Osteocyte (in vitro differentiated cells): ENCODE measurements around the gene PLD3. TPM values are rescaled to one million over a fixed set of nuclear protein-coding genes. Genes with fewer than 3 reads are reported as not detected.

Experiments
- DNase-seq: peaks from one replicate; pipeline ENCODE4 v3.0.0; 2021; ENCODE audit warnings: mixed read lengths; ENCODE audit not compliant: unreplicated experiment; ENCODE audit errors: extremely low spot score
- H3K27ac Mint-ChIP-seq: one replicate; pipeline ENCODE4 v1.8.0; 2021; ENCODE audit warnings: mild to moderate bottlenecking, mixed read lengths; ENCODE audit not compliant: unreplicated experiment
- H3K27me3 Mint-ChIP-seq: one replicate; pipeline ENCODE4 v1.8.0; 2021; ENCODE audit warnings: mixed read lengths; ENCODE audit not compliant: unreplicated experiment
- H3K36me3 Mint-ChIP-seq: one replicate; pipeline ENCODE4 v1.8.0; 2021; ENCODE audit warnings: mixed read lengths; ENCODE audit not compliant: unreplicated experiment
- H3K4me1 Mint-ChIP-seq: one replicate; pipeline ENCODE4 v1.8.0; 2021; ENCODE audit warnings: mixed read lengths; ENCODE audit not compliant: unreplicated experiment
- H3K4me3 Mint-ChIP-seq: one replicate; pipeline ENCODE4 v1.8.0; 2021; ENCODE audit warnings: mild to moderate bottlenecking, moderate library complexity, mixed read lengths; ENCODE audit not compliant: unreplicated experiment
- H3K9me3 Mint-ChIP-seq: one replicate; pipeline ENCODE4 v1.8.0; 2021; ENCODE audit warnings: mixed read lengths; ENCODE audit not compliant: unreplicated experiment
- total RNA-seq: library from RNA; stranded (reverse); gene quantifications from 2 replicates; pipeline ENCODE4 v1.2.1, GENCODE V29; 2021
- TF ChIP-seq, protein P1 (sequence below): fragments of 200-600 bp; sonication (generic); IDR thresholded peaks from 2 replicates; pipeline ENCODE4 v1.5.0; 2021; ENCODE audit warnings: antibody characterized with exemption, mild to moderate bottlenecking, moderate library complexity

Gene PLD3
- total RNA-seq, 1 donor from 2014 or later: 499 TPM

GRCh38 chr19:40358773-40359172, 10.3 kb downstream of the PLD3 start:
- DNase-seq: no peak
- H3K36me3 Mint-ChIP-seq: peaks cover 3% of the 10 kb centered on the region
- no peak overlapping the region for H3K4me3 Mint-ChIP-seq
- no peak overlapping the region for H3K27ac Mint-ChIP-seq
- TF ChIP-seq, protein P1, sequence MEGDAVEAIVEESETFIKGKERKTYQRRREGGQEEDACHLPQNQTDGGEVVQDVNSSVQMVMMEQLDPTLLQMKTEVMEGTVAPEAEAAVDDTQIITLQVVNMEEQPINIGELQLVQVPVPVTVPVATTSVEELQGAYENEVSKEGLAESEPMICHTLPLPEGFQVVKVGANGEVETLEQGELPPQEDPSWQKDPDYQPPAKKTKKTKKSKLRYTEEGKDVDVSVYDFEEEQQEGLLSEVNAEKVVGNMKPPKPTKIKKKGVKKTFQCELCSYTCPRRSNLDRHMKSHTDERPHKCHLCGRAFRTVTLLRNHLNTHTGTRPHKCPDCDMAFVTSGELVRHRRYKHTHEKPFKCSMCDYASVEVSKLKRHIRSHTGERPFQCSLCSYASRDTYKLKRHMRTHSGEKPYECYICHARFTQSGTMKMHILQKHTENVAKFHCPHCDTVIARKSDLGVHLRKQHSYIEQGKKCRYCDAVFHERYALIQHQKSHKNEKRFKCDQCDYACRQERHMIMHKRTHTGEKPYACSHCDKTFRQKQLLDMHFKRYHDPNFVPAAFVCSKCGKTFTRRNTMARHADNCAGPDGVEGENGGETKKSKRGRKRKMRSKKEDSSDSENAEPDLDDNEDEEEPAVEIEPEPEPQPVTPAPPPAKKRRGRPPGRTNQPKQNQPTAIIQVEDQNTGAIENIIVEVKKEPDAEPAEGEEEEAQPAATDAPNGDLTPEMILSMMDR: no peak
- H3K4me1 Mint-ChIP-seq: peaks cover 4% of the 10 kb centered on the region
- H3K9me3 Mint-ChIP-seq: no peaks in the 10 kb centered on the region
- H3K27me3 Mint-ChIP-seq: no peaks in the 10 kb centered on the region

DNA sequence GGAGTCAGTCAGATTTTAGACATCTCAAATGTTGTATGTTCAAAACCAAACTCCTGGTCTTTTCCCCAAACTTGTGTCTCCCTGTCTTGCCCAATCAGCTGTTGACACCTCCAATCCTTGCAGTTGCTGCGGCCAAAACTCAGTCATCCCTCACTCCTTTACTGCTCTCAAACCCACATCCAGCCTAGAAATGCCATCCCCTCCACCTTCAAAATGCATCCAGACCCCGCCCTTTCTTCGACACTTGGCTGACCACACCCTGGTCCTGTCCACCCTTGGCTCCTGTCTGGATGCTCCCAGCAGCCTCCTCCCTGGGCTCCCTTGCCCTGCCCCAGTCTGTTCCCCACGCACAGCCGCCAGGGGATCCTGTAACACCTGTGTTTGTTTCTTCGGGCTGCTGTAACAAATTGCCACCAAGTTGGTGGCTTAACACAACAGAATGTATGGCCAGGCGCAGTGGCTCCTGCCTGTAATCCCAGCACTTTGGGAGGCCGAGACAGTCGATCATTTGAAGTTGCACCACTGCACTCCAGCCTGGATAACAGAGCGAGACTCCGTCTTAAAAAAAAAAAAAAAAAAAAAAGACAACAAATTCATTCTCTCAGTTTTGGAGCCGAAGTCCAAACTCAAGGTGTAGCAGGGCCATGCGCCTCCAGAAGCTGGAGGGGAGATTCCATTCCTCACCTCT, 11.7 kb downstream of the PLD3 start:
- Mint-ChIP-seq H3K4me1 (peaks cover 9% of the 10 kb centered on the region), H3K27ac (no peak overlapping the region), H3K27me3 (no peaks in the 10 kb centered on the region), H3K9me3 (no peaks in the 10 kb centered on the region), H3K36me3 (peaks cover 3% of the 10 kb centered on the region), H3K4me3 (no peak overlapping the region)
- TF ChIP-seq, protein P1: no peak
- DNase-seq: no peak

DNA sequence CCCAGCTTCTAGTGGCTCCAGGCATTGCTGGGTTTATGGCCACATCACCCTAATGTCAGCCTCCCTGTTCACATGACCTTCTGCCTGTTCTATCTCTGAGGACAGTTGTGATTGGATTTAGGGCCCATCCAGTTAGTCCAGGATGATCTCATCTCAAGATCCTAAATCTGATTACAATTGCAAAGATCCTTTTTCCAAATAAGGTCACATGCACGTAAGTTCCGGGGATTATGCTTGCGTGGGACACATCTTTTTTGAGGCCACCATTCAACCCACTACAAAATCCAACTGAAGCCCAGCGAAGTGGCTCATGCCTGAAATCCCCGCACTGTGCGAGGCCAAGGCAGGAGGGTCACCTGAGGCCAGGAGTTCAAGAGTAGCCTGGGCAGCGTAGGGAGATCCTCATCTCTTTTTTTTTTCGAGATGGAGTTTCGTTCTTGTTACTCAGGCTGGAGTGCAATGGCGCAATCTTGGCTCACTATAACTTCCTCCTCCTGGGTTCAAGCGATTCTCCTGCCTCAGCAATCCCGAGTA, 12.3 kb downstream of the PLD3 start:
- Mint-ChIP-seq H3K27ac (no peak overlapping the region), H3K9me3 (no peaks in the 10 kb centered on the region), H3K4me3 (no peak overlapping the region), H3K36me3 (peaks cover 3% of the 10 kb centered on the region), H3K27me3 (no peaks in the 10 kb centered on the region), H3K4me1 (peaks cover 13% of the 10 kb centered on the region)
- no peak for DNase-seq
- TF ChIP-seq, protein P1: no peak

- Mint-ChIP-seq H3K9me3 (no peaks in the 10 kb centered on the region), H3K27ac (no peak overlapping the region), H3K36me3 (peaks cover 3% of the 10 kb centered on the region), H3K27me3 (no peaks in the 10 kb centered on the region), H3K4me3 (no peak overlapping the region), H3K4me1 (peaks cover 23% of the 10 kb centered on the region)
- DNase-seq: no peak
- TF ChIP-seq, protein P1: no peak
Measured at GRCh38 chr19:40362160-40362559, 13.7 kb downstream of the PLD3 start.

- no peaks in the 10 kb centered on the region for H3K9me3 Mint-ChIP-seq
- TF ChIP-seq, protein P1: no peak
- H3K4me3 Mint-ChIP-seq: no peak overlapping the region
Measured at GRCh38 chr19:40363069-40363468, 14.6 kb downstream of the PLD3 start.

More at GRCh38 chr19:40363069-40363468, 14.6 kb downstream of the PLD3 start:
- no peak overlapping the region for H3K27ac Mint-ChIP-seq
- DNase-seq: no peak
- peaks cover 3% of the 10 kb centered on the region for H3K36me3 Mint-ChIP-seq
- H3K27me3 Mint-ChIP-seq: no peaks in the 10 kb centered on the region
- peaks cover 22% of the 10 kb centered on the region for H3K4me1 Mint-ChIP-seq
